Subcutaneous adipose tissue (tissue), 4 donors: ENCODE results near the gene AK9. TPM values are rescaled to one million over a fixed set of nuclear protein-coding genes. Genes with fewer than 3 reads are reported as not detected.

ENCODE experiments used
- CTCF ChIP-seq: fragments of 450-650 bp; IDR thresholded peaks from one replicate; pipeline ENCODE4 v1.5.1; 2016; ENCODE audit warnings: low read depth, mild to moderate bottlenecking, control low read depth, antibody characterized with exemption, moderate library complexity
- total RNA-seq, 4 donors: library from RNA; depleted of rRNA; stranded (reverse); fragments of >200 nt; gene quantifications; one replicate each; pipeline ENCODE4 v1.1.0, GENCODE V29; 2016

The AK9 gene
- total RNA-seq, 4 donors from 2014 or later: 7.0 to 9.8 (median 8.1) TPM

- no peak for TF ChIP-seq CTCF
Observed at GRCh38 chr6:109676724-109677123, 14.3 kb downstream of the AK9 start.

GRCh38 chr6:109672839-109673238 is 18.2 kb downstream of the AK9 start:
- TF ChIP-seq CTCF: no peak

GRCh38 chr6:109672175-109672574 is 18.8 kb downstream of the AK9 start:
- TF ChIP-seq CTCF: no peak

- TF ChIP-seq CTCF: no peak
Observed at GRCh38 chr6:109671733-109672132, 19.3 kb downstream of the AK9 start.

- TF ChIP-seq CTCF: no peak
Observed at GRCh38 chr6:109669811-109670210, 21.2 kb downstream of the AK9 start.

GRCh38 chr6:109662192-109662591 is 28.8 kb downstream of the AK9 start:
- no peak for TF ChIP-seq CTCF

- no peak for TF ChIP-seq CTCF
Observed at GRCh38 chr6:109660526-109661320, 30.3 kb downstream of the AK9 start.
